HG03460 (cell line): ENCODE results near the gene CHD2.

ENCODE experiments used
- ATAC-seq: cut with Tn5 transposase; IDR thresholded peaks from one replicate; pipeline ENCODE4 v1.9.1; 2021; ENCODE audit not compliant: unreplicated experiment

The CHD2 gene

DNA sequence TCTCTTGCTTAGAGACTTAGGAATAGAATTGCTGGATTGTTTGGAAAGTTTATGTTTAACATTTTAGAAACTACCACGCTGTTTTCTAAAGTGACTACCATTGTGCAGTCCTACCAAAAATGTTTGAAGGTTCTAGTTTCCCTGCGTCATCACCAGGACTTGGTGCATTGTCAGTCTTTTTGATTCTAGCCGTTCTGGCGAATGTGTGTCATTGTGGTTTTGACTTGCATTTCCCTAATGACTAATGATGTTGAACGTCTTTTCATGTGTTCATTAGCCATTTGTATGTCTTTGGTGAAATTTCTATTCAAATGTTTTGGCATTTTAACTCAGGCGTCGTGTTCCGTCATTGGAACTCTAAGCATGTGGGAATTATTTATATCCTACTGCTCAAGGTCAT, 58.0 kb downstream of the CHD2 start:
- no peak for ATAC-seq

DNA sequence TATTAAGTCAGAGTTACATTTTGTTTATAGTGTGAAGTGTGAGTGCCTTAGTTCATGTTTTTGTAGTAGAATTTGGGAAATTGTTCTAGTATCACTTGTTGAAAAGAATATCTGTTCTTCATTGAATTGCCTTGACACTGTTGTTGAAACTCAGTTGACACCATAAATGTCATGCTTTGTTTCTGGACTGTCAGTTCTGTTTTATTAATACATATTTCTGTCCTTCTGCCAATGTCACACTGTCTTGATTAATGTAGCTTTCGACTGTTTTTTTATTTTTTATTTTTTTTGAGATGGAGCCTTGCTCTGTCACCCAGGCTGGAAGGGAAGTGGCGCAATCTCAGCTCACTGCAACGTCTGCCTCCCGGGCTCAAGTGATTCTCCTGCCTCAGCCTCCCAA, 59.1 kb downstream of the CHD2 start:
- ATAC-seq, result no peak

DNA sequence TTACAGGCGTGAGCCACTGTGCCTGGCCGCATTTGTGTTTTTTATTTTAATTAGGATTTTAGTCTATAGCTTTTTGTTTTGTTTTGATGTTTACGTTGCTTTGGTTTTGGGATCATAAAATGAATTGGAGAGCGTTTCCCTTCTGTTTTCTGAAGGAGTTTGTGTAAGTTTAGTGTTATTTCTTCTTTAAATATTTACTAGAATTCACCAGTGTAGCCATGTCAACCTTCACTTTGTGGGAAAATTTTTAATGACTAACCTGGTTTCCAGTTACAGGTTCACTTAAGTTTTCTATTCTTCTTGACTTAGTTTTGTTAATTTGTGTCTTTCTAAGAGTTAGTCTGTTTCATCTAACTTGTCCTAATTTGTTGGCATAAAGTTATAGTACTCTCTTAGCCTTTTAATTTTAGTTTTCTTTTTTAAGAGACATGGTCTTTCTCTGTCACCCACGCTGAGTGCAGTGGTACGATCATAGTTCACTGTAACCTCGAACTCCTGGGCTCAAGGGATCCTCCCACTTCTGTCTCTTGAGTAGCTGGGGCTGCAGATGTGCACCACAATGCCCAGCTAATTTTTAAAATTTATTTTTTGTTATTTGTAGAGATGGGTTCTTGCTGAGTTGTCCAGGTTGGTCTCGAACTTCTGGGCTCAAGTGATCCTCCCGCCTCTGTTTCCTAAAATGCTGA, 61.0 kb downstream of the CHD2 start:
- ATAC-seq, result no peak

DNA sequence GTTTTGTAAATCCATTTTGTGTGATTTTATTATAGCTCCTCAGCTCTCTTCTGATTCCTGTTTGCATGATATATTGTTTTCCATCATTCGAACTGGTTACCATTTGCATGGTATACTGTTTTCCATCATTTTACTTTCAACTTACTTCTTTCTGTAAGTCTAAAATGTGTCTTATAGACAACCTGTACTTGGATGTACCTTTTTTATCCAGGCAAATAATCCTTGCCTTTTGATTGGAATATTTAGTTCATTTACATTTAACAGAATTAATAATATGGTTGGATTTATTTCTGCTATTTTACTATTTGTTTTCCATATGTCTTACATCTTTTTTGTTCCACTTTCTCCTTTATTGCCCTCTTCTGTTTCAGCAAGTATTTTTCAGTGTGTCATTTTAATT, 62.8 kb downstream of the CHD2 start:
- no peak for ATAC-seq

DNA sequence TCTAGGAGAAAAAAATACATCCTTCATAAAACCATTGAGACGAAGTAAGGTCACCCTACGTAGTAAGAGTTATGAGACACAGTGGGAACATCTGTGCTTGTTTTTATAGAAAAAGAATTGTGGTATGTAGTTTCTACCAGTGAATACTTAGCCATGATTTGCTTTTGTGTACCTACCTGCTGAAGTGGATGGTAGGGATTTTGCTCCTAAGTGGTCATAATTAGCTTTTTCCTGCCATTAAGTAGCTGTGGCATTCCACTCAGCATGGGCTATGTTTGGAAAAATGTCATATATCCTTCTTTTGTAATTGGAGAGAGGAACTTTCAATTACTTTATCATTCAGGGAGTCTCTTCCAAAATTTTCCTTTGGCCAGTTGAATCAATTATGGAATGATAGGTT, 63.7 kb downstream of the CHD2 start:
- no peak for ATAC-seq

DNA sequence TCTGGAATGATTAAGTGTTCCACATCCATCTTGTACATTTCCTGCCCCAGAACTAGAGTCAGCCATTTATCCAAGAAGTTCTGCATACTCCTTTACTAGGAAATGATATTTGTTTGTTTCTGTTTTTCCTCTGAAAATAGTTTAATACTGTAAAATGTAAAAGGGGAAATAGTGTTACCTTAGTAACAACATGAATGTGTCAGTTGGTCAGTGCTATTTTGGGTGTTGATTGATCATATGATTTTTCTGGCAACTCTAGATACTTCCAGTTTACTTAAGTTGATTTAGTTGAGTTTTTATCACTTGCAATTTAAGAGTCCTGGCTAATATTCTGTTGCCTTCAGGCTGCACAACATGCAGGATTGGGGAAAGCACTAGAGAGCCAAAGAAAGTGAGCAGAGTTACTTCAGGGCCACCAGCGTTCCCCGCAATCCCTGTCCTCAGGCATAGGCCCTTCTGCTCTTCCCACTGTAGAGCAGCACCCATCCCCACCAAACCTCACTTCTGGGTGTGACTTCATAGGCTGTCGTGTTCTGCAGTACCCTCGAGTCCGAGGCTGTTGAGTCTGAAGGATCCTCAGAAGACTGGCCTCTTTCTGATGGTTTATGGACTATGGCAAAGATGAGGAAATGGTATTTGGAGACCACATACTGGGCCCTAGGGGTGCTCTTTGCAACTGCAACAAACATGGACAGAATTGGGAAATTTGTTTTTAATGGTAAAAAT, 69.0 kb downstream of the CHD2 start:
- no peak for ATAC-seq

DNA sequence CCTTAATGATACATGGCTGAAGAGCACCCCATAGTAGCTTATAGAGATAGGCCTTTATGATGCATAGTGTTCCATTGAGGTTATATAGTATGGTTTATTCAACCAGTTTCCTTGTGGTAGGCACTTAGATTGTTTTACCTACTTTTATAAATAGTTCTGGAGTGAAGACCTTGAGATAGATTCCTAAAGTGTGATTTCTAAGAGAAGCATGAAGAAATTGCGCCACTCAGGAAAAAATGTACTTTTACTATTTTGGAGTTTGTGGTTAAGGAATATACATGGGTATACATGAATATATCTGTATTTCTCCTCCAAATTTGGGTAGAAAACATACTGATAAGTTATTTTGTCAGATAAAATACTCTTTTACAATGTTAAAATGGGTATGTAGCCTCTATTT, 70.5 kb downstream of the CHD2 start:
- no peak for ATAC-seq

DNA sequence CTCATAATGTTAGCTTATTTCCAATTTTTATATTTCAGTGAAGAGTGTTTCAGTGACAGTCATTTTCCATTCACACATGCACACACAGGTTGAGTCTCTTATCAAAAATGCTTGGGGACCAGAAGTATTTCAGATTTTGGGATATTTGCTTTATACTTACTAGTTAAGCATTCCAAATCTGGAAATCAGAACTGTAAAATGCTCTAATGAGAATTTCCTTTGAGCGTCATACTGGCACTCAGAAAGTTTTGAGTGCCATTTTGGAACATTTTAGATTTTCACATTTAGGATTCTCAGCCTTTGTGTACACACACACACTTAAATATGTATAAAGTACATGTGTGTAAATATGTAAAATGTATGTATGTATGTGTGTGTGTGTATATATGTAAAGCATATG, 71.0 kb downstream of the CHD2 start:
- no peak for ATAC-seq

DNA sequence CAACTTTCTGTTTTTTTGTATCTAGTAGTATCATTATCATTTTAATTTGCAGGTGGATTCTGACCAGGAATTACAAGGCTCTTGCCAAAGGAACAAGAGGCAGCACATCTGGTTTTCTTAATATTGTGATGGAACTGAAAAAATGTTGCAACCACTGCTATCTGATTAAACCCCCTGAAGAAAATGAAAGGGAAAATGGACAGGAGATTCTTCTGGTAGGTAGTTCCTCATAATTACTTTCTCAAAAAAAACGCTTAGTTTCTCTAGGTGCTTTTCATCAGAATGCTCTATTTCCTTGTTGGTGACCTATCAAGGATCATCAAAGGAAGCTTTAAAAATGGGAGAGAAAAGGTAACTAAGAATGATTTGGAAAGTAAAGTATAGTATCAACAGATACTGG, 71.6 kb downstream of the CHD2 start:
- no peak for ATAC-seq

DNA sequence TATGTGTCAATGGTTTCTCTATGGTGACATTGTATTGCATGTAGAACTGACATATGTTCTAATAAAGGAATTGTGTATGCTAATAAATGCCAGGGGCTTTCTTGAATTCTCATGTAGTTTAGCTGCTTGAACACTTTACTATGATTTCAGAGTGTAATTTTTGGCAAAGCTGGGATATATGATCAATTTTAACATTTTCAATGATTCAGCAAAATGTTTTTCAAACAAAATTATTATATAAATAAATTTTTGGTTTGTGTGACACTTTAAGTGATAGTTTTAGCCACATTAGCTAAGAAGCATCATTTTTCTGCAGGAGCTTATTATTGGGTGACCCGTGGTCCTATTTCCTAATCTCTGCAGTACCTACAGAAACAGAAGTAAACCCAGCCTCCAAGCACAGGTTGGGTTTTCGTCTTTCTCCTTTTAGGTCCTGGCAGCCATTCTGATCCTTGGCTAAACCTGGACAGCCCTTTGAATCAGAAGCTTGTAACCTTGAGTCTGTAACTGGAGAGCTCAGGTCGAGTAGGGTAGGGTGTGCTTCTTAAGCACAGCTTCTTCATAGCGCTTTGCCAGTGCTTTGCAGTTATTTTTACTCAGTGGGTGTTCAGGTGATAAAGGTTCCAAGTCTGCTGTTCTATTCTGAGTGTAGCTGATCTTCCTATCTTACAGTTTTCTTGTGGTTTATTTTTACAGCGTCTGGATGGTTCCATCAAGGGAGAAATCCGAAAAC, 74.2 kb downstream of the CHD2 start:
- ATAC-seq, result no peak

DNA sequence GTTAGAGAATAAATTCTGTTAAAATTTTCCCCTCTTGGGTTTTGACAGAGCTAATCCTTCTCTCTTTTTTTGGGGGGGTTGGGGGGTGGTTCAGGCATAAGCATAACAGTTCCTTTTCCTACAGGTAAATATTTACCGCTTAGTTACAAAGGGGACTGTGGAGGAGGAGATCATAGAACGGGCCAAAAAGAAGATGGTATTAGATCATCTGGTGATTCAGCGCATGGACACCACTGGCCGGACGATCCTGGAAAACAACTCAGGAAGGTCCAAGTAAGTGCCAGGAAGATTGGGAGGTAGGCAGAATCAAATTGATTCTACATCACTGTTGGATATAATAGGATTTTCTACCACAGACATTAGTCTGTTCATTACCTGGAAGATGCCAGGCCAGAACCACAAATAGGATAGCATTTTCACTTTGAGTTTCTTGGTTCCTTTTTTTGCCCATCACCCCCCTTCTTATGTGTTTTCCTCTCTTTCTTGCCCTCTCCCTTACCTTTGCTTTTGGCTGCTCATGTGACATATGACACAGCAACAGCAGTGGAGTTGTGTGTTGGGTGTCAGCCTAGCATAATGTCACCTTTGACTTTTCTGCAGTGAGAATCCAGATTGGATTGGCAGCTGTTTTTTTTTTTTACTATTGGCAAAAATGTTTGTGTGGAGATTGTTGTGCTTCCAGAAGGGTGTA, 79.0 kb downstream of the CHD2 start:
- ATAC-seq, result peak; percentile 57

DNA sequence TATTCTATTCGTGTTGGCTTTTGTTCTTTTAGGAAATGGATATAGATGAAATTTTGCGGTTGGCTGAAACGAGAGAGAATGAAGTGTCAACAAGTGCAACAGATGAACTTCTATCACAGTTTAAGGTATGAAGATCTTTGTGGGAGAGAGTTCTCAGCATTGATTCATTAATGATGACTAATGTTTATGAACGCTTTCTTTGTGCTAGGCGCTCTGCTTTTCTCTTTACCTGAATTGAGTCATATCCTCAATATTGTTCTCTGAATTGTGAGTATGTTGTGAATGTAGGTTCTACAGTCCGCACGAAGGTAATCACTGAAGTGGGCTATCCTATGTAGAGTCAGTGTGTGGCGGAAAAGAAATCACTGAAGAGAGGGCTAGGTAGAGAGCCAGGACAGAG, 81.2 kb downstream of the CHD2 start:
- no peak for ATAC-seq

DNA sequence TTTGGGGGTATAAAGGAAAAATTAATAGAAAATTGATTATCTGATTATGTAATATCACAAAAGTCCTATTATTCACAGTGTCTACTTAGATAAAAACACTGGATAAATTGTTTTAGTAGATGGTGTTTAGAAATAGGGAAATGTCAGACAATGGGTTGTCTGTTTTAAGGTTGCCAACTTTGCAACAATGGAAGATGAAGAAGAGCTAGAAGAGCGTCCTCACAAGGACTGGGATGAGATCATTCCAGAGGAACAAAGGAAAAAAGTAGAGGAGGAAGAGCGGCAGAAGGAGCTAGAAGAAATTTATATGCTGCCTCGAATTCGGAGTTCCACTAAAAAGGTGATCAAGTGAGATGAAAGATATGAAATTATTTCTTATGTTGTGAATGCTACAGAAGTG, 84.0 kb downstream of the CHD2 start:
- no peak for ATAC-seq

DNA sequence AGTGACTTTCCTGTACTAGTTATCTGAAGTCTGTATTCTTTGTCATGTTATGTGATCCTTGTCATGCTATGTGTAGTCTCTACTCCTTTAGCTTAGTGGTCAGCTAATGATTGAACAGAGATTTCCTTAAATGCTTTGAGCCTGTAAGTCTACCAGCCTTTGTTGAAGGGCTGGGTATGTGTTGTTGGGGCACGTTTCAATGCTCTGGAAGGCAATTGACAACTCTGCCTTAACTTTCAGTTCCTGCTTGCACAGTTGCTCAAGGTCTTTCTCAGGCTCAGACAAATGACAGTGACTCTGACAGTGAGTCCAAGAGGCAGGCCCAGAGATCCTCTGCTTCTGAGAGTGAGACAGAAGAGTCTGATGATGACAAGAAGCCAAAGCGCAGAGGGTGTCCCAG, 89.3 kb downstream of the CHD2 start:
- ATAC-seq, result peak; percentile 81

DNA sequence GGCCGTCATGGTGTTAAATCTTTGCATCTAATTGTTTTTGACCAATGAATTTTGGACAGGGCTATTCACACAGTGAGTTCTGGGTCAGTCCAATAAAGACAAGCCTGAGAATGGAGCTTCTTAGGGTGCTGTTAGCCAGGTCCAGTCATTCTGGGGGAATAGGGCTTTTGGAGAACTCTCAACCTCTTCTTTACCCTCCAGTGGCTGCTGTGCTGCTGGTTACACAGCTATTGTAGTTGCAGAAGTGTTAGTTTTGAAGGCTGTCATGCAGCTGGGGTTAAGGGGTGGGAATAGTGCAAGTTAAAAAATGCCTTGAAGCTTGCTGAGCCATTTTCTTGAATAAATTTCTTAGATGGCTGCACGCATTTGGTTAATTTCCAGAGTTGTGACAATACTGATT, 89.9 kb downstream of the CHD2 start:
- no peak for ATAC-seq

DNA sequence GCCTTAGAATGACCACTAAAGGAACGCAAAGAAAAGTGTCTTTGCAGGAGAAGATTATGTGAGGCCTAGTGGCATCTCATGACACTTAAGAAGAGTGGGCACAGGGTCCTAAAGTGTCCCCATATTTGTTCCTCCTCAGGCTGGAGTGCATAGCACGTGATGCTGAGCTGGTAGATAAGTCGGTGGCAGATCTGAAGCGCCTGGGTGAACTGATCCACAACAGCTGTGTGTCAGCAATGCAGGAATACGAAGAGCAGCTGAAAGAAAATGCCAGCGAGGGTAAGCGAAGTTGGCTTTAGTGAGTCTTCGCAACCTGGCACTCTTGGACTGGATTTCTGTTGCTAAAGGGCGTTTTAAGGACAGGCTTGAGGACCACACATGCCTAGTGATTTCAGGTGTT, 92.6 kb downstream of the CHD2 start:
- ATAC-seq, result no peak

DNA sequence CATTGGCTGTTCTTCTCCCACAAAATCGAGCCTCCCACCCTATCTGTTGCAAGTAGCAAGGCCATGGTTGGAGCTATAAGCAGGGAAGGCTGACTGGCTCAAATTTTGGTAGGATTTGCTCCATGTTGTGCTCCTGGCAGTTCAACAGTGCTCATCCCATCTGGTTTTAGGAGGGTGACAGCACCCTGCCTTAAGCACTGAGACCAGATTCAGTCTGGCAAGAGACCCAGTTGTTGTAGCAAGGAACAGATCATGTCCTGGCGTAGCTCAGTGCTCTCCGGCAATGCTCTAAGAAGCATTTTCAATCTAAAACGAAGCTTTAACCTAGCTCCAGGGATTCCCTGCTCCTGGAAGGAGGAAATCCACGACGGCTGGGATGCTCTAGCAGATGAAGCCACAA, 97.7 kb downstream of the CHD2 start:
- no peak for ATAC-seq

DNA sequence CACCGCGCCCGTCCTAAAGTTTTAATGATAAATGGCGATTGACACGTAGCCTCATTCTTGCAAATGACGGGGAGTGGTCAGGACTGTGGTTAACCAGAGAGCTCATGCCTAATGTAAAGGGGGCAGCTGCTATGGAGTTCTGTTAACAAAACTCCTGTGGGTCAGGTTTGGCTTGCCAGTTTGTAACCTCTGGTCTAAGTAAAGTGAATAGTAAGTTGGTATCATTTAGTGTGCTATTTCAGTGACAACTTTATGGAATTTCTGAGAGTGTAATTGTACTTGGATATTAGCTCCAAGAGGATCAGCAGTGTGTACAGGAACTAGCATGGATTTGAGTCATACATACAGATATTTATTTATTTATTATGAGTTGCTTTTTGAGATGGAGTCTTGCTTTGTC, 101.0 kb downstream of the CHD2 start:
- no peak for ATAC-seq

DNA sequence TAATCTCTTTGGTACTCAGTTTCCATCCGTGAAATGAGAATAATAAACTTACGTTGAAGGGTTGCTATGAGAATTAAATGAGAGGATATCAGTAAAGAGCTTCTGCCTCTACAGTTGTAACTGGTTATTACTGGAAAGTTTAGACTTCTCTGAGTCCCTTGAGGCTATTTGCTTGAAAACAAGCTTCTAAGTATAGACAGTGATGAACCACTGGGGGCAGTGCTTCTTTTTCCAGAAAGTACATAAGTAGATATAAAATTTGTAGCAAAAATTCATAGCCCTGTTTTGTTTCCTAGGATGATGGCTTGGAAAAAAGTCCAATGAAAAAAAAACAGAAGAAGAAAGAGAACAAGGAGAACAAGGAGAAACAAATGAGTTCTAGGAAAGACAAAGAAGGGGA, 101.8 kb downstream of the CHD2 start:
- ATAC-seq, result no peak

DNA sequence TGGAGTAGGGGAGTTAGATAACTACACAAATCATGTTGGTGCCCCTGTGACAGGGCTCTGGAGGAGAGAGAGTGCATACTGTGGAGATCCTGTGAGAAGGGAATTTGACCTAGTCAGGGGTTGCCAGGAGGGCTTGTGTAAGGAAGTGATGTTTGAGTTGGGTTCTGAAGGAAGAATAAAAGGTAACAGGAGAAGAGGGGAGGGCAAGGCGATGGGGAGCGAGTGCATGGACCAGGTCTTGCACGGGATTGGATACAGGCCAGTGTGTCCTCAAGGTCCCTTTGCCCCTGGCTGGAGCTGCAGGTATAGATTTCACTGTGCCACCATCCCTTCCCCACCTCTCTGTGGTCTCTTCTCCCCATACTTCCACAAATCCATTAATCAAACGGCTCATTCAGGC, 105.0 kb downstream of the CHD2 start:
- no peak for ATAC-seq

DNA sequence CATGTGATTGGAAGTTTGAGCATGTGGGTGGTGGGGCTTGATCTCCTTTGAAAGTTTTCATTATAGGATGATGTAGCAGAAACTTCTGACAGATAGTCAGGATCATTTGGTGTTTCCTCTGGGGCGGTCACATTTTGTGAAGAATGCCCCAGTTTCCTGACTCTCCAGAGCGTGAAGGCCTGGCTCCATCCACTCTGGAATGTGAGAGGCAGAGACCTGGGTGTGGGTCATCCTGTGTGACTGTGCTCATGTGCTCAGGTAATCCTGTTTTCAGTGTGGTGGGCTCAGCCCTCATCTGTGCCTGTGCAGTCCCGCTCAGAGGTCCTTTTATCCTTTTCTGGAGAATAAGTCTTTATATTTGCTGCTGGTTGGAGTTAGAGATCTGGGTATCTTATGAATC, 107.9 kb downstream of the CHD2 start:
- ATAC-seq, result no peak

DNA sequence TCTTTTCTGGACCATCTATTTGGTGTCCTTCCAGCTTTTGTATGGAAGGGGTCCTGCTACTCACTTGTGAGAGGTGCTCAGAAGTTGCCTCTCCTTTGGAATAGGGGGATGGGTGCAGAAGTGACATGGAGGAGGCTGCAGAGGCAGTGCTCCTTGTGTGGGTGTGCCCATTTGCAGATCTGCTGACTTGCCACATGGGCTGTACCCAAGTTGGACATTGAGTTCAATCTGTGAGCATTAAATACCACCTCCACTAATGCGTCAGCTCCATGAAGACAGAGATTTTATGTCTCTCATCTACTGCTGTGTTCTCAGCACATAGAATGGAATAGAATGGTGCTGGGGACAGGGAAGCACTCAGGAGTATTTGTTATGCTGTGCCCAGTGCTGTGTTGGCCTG, 112.7 kb downstream of the CHD2 start:
- ATAC-seq, result no peak
